ENCODE measurements around the gene SRXN1.

DNA sequence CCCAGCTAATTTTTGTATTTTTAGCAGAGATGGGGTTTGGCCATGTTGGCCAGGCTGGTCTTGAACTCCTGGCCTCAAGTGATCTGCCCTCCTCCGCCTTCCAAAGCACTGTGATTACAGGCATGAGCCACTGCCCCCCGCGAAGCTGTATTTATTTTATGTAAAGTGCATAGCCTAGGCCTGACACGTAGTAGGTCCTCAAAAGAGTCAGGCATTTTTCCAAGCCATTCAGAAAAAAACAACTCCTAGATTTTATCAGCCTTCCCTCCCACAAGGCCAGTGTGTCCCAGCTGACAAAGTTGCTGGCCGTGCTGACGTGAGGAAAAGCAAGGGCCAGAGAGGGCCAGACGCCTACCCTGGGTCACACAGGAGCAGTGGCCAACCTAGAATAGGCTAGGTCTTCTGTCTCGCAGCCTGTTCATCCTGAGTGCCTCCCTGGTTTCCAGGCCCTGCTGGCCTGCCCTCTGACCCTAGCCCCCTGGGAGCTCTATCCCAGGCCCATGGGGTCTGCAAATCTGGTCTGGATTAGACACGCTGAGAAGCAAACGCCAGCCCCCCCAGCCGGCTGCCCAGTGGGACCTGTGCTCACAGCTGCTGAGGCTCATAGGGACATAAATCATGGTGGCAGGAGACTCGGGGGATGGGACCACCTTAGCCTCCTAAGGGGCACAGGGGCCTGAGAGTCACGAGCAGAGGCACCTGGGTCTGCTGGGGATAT lies 54.7 kb downstream of the SRXN1 start:
- no peak for TF ChIP-seq POLR2A (IDR thresholded peaks at IDR 0.05)
- TF ChIP-seq, protein P1, sequence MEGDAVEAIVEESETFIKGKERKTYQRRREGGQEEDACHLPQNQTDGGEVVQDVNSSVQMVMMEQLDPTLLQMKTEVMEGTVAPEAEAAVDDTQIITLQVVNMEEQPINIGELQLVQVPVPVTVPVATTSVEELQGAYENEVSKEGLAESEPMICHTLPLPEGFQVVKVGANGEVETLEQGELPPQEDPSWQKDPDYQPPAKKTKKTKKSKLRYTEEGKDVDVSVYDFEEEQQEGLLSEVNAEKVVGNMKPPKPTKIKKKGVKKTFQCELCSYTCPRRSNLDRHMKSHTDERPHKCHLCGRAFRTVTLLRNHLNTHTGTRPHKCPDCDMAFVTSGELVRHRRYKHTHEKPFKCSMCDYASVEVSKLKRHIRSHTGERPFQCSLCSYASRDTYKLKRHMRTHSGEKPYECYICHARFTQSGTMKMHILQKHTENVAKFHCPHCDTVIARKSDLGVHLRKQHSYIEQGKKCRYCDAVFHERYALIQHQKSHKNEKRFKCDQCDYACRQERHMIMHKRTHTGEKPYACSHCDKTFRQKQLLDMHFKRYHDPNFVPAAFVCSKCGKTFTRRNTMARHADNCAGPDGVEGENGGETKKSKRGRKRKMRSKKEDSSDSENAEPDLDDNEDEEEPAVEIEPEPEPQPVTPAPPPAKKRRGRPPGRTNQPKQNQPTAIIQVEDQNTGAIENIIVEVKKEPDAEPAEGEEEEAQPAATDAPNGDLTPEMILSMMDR (IDR thresholded peaks at IDR 0.05 in 4 of 5, conservative IDR thresholded peaks at IDR 0.05 in 1 of 5): no peak
